OCI-LY7 (cell line): Measurements from ENCODE around the gene GRIN3B.

Experiments used
- EZH2phosphoT487 ChIP-seq: fragments of 200-600 bp; sonication (generic); IDR thresholded peaks from 2 replicates; pipeline ENCODE4 v1.6.1; 2018; ENCODE audit warnings: low read depth, borderline replicate concordance, mild to moderate bottlenecking, mixed run types, antibody characterized with exemption, low read length, moderate library complexity, mixed read lengths
- TF ChIP-seq, protein P1 (sequence below): fragments of 200-600 bp; sonication (generic); conservative IDR thresholded peaks from 2 replicates; pipeline ENCODE4 v1.5.1; 2014; ENCODE audit warnings: mild to moderate bottlenecking, antibody characterized with exemption, low read length, moderate library complexity, mixed read lengths

DNA sequence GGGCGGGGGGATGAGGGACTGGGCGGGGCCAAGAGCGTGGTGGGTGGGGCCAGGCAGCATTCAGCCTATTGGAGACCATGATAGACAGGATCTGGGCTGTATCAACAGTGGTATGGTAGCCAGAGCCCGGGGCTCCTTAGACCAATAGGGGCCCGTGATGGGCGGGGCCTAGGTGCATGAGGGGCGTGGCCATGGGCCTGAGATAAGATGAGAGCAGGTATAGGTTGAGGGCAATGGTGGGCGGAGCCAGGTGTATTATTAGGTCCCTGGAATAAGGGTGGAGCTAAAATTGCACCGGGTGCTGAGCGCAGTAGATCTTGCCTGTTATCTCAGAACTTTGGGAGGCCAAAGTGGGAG, 45.0 kb downstream of the GRIN3B start:
- TF ChIP-seq, protein P1, sequence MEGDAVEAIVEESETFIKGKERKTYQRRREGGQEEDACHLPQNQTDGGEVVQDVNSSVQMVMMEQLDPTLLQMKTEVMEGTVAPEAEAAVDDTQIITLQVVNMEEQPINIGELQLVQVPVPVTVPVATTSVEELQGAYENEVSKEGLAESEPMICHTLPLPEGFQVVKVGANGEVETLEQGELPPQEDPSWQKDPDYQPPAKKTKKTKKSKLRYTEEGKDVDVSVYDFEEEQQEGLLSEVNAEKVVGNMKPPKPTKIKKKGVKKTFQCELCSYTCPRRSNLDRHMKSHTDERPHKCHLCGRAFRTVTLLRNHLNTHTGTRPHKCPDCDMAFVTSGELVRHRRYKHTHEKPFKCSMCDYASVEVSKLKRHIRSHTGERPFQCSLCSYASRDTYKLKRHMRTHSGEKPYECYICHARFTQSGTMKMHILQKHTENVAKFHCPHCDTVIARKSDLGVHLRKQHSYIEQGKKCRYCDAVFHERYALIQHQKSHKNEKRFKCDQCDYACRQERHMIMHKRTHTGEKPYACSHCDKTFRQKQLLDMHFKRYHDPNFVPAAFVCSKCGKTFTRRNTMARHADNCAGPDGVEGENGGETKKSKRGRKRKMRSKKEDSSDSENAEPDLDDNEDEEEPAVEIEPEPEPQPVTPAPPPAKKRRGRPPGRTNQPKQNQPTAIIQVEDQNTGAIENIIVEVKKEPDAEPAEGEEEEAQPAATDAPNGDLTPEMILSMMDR: no peak
- TF ChIP-seq EZH2phosphoT487: no peak
